Stimulated activated memory B cell treated with anti-CD40 and anti-IgM and Interleukin-4, amounts not matched to agents 10 μg/mL and 1 μg/mL and 100 μg/mL, for 72 hours (primary cell): Measurements from ENCODE around the gene LGI1.

Experiments
- ATAC-seq: fragments of 150-1000 bp; cut with Tn5 transposase; 2 replicates; pipeline ENCODE4 v1.10.0; 2021
- H3K27ac Mint-ChIP-seq: one replicate; pipeline ENCODE4 v1.8.0; 2022; ENCODE audit warnings: mild to moderate bottlenecking, mixed read lengths
- H3K27me3 Mint-ChIP-seq: one replicate; pipeline ENCODE4 v1.8.0; 2022; ENCODE audit warnings: mixed read lengths
- H3K36me3 Mint-ChIP-seq: one replicate; pipeline ENCODE4 v1.8.0; 2022; ENCODE audit warnings: mixed read lengths
- H3K4me1 Mint-ChIP-seq: one replicate; pipeline ENCODE4 v1.8.0; 2022; ENCODE audit warnings: mixed read lengths
- H3K4me3 Mint-ChIP-seq: one replicate; pipeline ENCODE4 v1.8.0; 2022; ENCODE audit warnings: mild to moderate bottlenecking, moderate library complexity, mixed read lengths
- H3K9me3 Mint-ChIP-seq: one replicate; pipeline ENCODE4 v1.8.0; 2022; ENCODE audit warnings: mixed read lengths

LGI1 gene

GRCh38 chr10:93746844-93747284 is 10.9 kb upstream of the LGI1 start:
- Mint-ChIP-seq H3K4me1 (peaks cover 29% of the 10 kb centered on the region), H3K27me3 (peaks cover 14% of the 10 kb centered on the region), H3K36me3 (no peaks in the 10 kb centered on the region), H3K4me3 (no peak overlapping the region), H3K27ac (no peak overlapping the region), H3K9me3 (no peaks in the 10 kb centered on the region)
- no peak for ATAC-seq

DNA sequence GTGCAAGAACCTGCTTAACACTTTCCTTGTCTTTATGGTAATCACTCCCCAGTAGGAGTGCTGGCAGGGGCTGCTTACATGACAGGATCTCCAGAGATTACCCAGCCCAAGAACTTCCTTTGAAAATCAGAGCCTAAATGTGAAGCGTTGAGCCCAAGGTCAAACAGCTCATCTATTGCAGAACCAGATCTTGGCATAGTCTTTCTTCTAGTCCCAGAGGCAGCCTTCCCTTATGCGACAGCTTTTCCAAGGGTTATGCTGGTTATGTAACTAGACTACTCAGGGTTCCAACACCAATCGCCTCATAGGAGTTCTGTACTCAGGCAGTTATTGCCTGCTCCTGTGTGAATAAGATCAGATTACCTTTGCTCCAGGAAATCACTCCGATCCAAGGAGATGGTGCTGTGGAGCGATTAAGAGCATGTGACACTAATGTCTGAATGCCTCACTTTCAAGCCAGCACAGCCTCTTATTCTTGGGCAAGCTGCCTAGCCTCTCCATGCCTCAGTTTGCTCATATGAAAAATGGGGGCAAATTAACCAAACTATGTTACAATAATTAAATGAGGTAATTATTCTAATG is 8.4 kb upstream of the LGI1 start:
- peaks cover 17% of the 10 kb centered on the region for H3K27me3 Mint-ChIP-seq
- H3K9me3 Mint-ChIP-seq: no peaks in the 10 kb centered on the region
- no peak overlapping the region for H3K27ac Mint-ChIP-seq
- peaks cover 23% of the 10 kb centered on the region for H3K4me1 Mint-ChIP-seq
- H3K36me3 Mint-ChIP-seq: no peaks in the 10 kb centered on the region
- no peak overlapping the region for H3K4me3 Mint-ChIP-seq
- no peak for ATAC-seq

GRCh38 chr10:93751124-93751523 is 6.6 kb upstream of the LGI1 start:
- Mint-ChIP-seq H3K4me1 (peaks cover 20% of the 10 kb centered on the region), H3K27me3 (peaks cover 18% of the 10 kb centered on the region), H3K27ac (no peak overlapping the region), H3K36me3 (no peaks in the 10 kb centered on the region), H3K4me3 (no peak overlapping the region), H3K9me3 (no peaks in the 10 kb centered on the region)
- ATAC-seq: peak; percentile 73

DNA sequence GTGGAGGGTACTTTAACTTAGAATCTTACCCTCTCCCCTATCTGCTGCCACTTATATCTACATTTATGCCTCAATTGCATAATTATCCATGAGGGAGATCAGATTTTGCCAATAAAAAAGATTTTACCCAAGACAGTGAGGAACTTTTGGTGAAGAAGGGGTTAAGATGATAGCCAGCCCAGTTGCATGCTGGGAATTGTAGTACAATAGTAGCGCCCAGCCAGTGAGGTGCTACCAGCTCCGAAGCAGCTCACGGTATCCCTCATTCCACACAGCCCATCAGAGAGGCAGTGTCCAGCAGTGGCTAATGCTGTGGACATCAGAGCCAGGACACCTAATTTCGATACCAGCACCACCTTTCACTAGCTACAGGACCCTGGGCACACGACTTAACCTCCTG is 5.9 kb upstream of the LGI1 start:
- peaks cover 19% of the 10 kb centered on the region for H3K4me1 Mint-ChIP-seq
- H3K9me3 Mint-ChIP-seq: no peaks in the 10 kb centered on the region
- peaks cover 25% of the 10 kb centered on the region for H3K27me3 Mint-ChIP-seq
- H3K27ac Mint-ChIP-seq: no peak overlapping the region
- no peaks in the 10 kb centered on the region for H3K36me3 Mint-ChIP-seq
- H3K4me3 Mint-ChIP-seq: peak overlapping the region; percentile 53
- peak; percentile 53 for ATAC-seq

DNA sequence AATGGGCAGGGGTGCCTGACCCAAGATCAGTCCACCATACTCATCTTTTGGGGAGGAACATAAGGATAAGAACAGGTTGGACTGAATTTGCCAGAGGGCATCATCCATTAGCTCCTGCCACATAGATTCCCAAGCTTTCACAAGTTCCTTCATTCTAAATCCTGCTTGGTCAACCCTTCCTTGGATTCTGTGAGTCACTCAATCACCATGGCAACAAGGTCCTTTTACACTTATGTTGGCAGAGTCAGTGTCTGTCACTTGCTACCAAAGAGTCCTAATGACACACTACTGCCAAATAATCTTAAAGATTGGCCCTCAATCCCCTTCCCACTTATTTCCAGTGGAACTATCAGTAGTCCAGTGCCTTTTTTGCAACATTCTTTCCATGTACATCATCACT is 5.0 kb upstream of the LGI1 start:
- Mint-ChIP-seq H3K27ac (no peak overlapping the region), H3K36me3 (no peaks in the 10 kb centered on the region), H3K4me1 (peaks cover 16% of the 10 kb centered on the region), H3K4me3 (no peak overlapping the region), H3K27me3 (peaks cover 34% of the 10 kb centered on the region), H3K9me3 (no peaks in the 10 kb centered on the region)
- no peak for ATAC-seq

- peaks cover 26% of the 10 kb centered on the region for H3K4me1 Mint-ChIP-seq
- no peak for ATAC-seq
- H3K4me3 Mint-ChIP-seq: no peak overlapping the region
- no peak overlapping the region for H3K27ac Mint-ChIP-seq
- peaks cover 44% of the 10 kb centered on the region for H3K27me3 Mint-ChIP-seq
- H3K36me3 Mint-ChIP-seq: no peaks in the 10 kb centered on the region
- H3K9me3 Mint-ChIP-seq: no peaks in the 10 kb centered on the region
Observed at GRCh38 chr10:93753621-93754250, 4.0 kb upstream of the LGI1 start.

DNA sequence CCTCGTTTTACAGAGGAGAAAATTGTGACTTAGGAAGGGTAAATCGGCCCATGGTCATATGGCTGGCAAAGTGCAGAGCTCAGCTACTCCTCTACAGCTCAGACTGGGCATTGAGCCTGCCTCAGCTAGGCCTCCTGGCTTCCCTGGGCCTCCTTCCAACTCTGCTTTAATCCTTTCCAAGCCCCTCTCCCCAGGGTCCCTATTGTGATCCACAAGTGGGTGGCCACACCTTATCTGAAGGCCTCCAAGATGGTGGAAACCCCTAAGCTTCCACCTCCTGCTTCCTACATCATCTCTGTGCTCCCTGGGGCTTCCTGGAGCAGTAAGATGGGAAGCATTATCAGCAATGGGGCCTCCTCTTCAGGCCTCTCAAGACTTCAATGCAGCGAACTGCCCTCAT is 3.0 kb upstream of the LGI1 start:
- ATAC-seq: no peak
- Mint-ChIP-seq H3K4me3 (no peak overlapping the region), H3K36me3 (no peaks in the 10 kb centered on the region), H3K27me3 (peaks cover 54% of the 10 kb centered on the region), H3K4me1 (peaks cover 27% of the 10 kb centered on the region), H3K9me3 (no peaks in the 10 kb centered on the region), H3K27ac (no peak overlapping the region)

GRCh38 chr10:93755443-93756116 is 2.2 kb upstream of the LGI1 start:
- peaks cover 27% of the 10 kb centered on the region for H3K4me1 Mint-ChIP-seq
- ATAC-seq: no peak
- H3K9me3 Mint-ChIP-seq: no peaks in the 10 kb centered on the region
- H3K36me3 Mint-ChIP-seq: no peaks in the 10 kb centered on the region
- no peak overlapping the region for H3K27ac Mint-ChIP-seq
- no peak overlapping the region for H3K4me3 Mint-ChIP-seq
- peaks cover 57% of the 10 kb centered on the region for H3K27me3 Mint-ChIP-seq

GRCh38 chr10:93756118-93756517 is 1.6 kb upstream of the LGI1 start:
- H3K27ac Mint-ChIP-seq: no peak overlapping the region
- peaks cover 24% of the 10 kb centered on the region for H3K4me1 Mint-ChIP-seq
- no peak overlapping the region for H3K4me3 Mint-ChIP-seq
- no peaks in the 10 kb centered on the region for H3K36me3 Mint-ChIP-seq
- ATAC-seq: no peak
- H3K9me3 Mint-ChIP-seq: no peaks in the 10 kb centered on the region
- H3K27me3 Mint-ChIP-seq: peaks cover 52% of the 10 kb centered on the region

DNA sequence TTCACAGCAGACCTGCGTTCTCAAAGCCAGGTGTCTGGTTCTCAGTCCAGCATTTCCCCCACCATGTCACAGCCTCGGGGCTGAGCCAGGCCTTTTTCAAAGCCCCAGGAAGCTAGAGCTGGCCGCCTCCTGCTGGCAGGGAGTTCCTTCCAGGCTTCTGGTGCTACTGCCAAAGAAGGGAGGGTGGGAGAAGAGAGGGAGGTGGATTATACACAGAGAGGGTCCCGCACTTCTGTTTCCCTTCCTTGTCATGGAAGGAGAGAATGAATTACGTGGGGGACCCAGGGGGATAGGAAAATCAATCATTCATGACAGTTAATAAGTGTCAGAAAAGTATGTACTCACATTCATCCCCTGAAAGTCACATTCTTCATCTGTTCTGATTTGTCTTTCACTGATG is 600 bp upstream of the LGI1 start:
- no peak for ATAC-seq
- H3K9me3 Mint-ChIP-seq: no peaks in the 10 kb centered on the region
- no peak overlapping the region for H3K4me3 Mint-ChIP-seq
- H3K27me3 Mint-ChIP-seq: peaks cover 46% of the 10 kb centered on the region
- peaks cover 14% of the 10 kb centered on the region for H3K4me1 Mint-ChIP-seq
- no peaks in the 10 kb centered on the region for H3K36me3 Mint-ChIP-seq
- H3K27ac Mint-ChIP-seq: no peak overlapping the region

- Mint-ChIP-seq H3K4me1 (peaks cover 21% of the 10 kb centered on the region), H3K9me3 (no peaks in the 10 kb centered on the region), H3K27me3 (peaks cover 58% of the 10 kb centered on the region), H3K36me3 (no peaks in the 10 kb centered on the region), H3K27ac (no peak overlapping the region), H3K4me3 (no peak overlapping the region)
- ATAC-seq: no peak
Observed at GRCh38 chr10:93758508-93758885, 761 bp downstream of the LGI1 start.

- Mint-ChIP-seq H3K27me3 (peaks cover 58% of the 10 kb centered on the region), H3K27ac (no peak overlapping the region), H3K4me3 (no peak overlapping the region), H3K4me1 (peaks cover 21% of the 10 kb centered on the region), H3K36me3 (no peaks in the 10 kb centered on the region), H3K9me3 (no peaks in the 10 kb centered on the region)
- ATAC-seq: no peak
Observed at GRCh38 chr10:93758891-93759410, 1.2 kb downstream of the LGI1 start.

GRCh38 chr10:93760490-93760889 is 2.8 kb downstream of the LGI1 start:
- Mint-ChIP-seq H3K36me3 (no peaks in the 10 kb centered on the region), H3K4me3 (no peak overlapping the region), H3K4me1 (peaks cover 21% of the 10 kb centered on the region), H3K9me3 (no peaks in the 10 kb centered on the region), H3K27me3 (peaks cover 58% of the 10 kb centered on the region), H3K27ac (no peak overlapping the region)
- no peak for ATAC-seq

- no peaks in the 10 kb centered on the region for H3K9me3 Mint-ChIP-seq
- no peak overlapping the region for H3K4me3 Mint-ChIP-seq
- H3K36me3 Mint-ChIP-seq: no peaks in the 10 kb centered on the region
- H3K4me1 Mint-ChIP-seq: peaks cover 17% of the 10 kb centered on the region
- no peak overlapping the region for H3K27ac Mint-ChIP-seq
- ATAC-seq: peak; percentile 65
- H3K27me3 Mint-ChIP-seq: peaks cover 44% of the 10 kb centered on the region
Observed at GRCh38 chr10:93762979-93763391, 5.2 kb downstream of the LGI1 start.

GRCh38 chr10:93766918-93767317 is 9.2 kb downstream of the LGI1 start:
- Mint-ChIP-seq H3K36me3 (no peaks in the 10 kb centered on the region), H3K4me3 (no peak overlapping the region), H3K27ac (no peak overlapping the region), H3K27me3 (peaks cover 23% of the 10 kb centered on the region), H3K4me1 (peaks cover 7% of the 10 kb centered on the region), H3K9me3 (no peaks in the 10 kb centered on the region)
- no peak for ATAC-seq
